NK-92 (cell line): Measurements from ENCODE around the gene RAD9A.

ENCODE experiments used
- DNase-seq: peaks from one replicate; lab custom pipeline; 2025; ENCODE audit not compliant: unreplicated experiment; lab: John Stamatoyannopoulos, UW

RAD9A gene

GRCh38 chr11:67373648-67374570 lies 17.9 kb upstream of the RAD9A start:
- DNase-seq: peak; percentile 30

DNA sequence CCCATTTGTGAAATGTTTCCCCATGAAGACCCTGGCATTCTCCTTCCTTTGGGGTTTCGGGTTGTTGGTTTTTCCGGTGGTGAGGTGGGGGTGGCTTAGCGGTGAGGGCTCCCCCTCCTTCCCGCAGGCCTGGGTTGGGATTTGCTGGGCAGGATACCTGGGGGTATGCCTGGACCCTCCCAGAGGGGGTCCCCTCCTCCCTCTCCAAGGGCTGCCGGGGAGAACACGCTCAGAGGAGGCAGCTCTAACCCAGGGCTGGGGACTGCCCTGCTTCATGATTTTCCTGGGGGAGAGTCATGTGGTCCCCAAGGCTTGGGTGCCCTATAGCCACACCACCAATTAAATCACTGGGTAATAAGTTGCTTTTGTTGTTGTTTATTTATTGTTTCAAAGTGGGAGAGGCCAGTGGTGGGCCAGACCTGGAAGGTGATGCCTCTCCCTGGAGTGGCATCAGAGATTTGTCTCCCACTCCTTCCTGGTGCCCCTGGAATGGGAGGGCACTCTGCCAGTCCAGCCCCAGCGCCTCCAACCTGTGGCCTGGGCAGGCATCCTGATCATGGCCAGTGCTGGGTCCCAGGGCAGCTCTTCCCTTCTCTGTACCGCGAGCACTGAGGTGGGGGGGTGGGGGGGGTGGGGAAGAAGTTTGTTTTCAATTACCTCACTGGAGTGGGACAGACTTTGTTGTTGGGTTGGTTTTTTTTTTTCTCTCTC lies 17.1 kb upstream of the RAD9A start:
- no peak for DNase-seq

GRCh38 chr11:67375320-67376055 lies 16.3 kb upstream of the RAD9A start:
- DNase-seq: no peak

DNA sequence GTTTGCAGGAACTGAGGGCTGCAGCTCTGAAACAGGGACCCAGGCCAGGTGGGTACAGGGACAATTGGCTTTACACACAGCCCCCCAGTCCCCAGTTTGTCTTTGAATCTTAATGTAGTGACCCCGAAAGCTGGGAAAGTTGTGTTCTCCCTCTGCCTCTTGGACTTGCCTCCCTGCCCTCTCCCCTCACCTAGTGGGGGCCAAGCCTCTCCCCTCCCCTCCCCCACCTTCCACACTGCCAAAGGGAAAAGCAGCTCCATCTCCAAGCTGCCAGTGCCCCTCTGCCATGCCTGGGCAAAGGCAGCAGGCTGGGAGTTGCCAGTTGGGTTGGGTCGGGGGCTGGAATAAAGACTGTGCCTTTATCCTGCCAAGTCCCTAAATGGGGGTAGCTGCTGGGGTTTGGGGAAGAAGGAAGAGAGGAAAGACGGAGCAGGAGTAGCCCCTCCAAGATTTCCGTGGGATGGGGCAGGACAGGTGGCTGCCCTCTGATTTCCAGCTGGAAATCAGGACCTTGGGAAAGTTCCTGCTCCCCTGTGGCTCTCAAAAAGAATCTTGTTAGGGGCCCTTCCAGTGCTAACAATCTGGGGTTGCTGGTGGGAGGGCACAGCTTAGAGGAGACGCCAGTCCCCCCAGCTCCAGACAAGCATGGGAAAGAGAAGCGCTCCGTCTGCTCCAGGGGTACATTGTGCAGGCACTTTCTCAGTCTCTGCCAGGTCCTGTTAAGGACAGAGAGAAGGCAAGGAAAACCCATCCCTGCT lies 15.5 kb upstream of the RAD9A start:
- DNase-seq: no peak

DNA sequence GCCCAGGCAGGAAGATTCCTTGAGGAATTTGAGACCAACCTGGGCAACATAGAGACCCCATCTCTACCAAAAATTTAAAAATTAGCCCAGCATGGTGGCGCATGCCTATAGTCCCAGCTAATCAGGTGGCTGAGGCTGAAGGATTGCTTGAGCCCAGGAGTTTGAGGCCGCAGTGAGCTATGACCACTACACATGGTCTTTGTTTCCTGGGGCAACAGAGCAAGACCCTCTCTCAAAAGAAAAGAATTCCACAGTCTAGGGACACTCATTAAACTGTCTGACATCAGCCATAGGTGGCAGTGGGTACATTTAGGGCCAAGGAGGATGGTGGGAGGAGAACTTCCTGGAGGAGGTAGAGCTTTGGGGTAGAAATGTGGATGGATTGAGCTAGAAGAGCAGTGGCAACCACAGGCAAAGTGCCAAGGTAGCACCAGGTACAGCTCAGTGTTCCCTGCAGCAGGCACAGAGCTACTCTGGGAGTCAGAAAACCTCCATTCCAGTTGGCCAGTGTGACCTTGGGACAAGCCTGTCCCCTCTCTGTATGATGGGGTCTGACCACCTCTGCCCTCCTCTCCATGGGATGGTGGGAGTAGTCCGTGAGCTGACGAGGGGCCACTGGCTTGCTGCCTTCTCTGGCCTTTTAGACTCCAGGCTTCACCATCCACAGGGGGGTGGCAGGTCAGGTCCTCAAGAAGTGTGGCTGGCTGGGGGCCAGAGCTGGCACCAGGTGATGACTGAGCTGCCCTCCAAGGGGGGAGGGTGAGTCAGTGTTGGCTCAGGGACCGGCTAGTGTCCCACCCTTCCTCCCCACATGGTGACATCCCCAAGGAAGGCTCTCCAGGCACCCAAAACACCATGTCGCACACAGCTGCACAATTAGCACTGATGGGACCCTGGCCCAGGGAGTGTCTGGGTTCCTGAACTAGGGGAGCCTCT lies 14.6 kb upstream of the RAD9A start:
- DNase-seq: no peak

- DNase-seq: no peak
Measured at GRCh38 chr11:67378544-67378943, 13.2 kb upstream of the RAD9A start.

- no peak for DNase-seq
Measured at GRCh38 chr11:67379061-67380058, 12.4 kb upstream of the RAD9A start.

DNA sequence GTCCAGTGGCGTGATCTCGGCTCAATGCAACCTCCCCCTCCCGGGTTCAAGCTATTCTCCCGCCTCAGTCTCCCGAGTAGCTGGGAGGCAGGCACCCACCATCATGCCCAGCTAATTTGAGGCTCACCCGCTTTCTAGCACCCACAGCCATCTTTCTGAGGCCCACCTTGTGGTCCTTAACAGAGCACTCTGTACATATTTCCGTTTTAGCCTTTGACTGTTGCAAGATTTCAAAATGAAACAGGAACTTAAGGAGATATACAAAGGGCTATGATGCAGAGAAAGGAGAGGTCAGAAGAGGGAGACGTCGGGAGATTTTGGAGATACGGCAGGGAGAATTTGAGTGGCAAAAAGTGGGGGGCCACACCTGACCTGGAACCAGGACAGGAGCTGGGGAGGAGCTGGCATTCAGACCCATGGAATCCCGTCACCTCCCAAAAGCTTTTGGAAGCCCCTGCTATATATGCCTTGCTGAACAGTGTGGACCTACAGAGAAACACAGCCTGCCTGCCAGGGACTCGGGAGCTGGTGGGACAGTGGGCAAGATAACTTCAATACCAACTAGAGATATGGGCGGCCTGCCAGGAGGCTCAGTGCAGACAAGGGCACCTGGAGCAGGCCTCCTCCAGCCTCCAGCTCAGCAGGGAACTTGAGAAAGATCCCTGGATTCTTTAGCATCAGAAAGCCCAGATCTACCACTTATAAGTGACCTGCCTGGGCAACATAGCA lies 10.4 kb upstream of the RAD9A start:
- no peak for DNase-seq

- DNase-seq: no peak
Measured at GRCh38 chr11:67382276-67383136, 9.3 kb upstream of the RAD9A start.

DNA sequence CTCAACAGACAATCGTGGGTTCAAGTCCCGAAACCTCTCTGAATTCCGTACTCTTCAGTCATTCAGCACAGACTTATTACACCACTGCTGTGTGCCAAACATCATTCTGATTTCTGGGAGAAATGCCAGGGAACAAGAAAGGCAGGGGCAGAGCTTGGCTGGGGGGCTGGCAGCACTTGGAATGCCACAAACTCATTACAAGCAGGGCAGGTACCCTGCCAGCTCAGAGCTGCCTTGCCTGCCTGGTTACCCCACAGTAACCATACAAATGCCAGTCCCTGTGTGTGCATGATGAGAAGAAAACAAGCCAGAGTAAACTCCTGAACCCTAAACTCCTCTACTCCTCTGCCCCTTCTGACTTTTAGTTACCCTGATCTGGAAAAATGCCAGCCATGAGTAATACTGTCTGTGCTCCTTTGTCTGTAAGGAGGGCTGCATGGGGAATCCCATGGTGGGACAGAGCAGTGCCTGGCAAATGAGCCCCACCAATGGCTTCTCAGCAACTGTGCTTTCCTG lies 6.9 kb upstream of the RAD9A start:
- DNase-seq: no peak

DNA sequence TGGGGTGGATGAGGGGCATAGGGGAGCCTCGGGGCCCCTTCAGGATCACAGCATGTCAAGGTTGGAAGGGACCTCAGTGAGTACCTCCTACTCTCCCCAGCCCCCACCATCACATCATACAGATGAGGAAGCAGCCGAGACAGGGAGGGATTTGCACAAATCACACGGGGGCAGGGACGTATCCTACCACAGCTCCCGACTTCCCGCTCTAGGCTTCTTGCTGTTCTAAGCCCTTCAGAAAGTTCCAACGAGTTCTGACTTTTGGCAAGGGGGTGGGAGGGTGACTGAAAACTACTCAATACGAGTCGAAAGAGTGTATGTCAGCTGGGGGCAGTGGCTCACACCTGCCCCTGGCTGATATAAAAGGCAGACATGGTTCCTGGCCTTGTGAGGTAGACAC lies 4.7 kb upstream of the RAD9A start:
- no peak for DNase-seq

GRCh38 chr11:67387518-67387917 lies 4.3 kb upstream of the RAD9A start:
- no peak for DNase-seq

DNA sequence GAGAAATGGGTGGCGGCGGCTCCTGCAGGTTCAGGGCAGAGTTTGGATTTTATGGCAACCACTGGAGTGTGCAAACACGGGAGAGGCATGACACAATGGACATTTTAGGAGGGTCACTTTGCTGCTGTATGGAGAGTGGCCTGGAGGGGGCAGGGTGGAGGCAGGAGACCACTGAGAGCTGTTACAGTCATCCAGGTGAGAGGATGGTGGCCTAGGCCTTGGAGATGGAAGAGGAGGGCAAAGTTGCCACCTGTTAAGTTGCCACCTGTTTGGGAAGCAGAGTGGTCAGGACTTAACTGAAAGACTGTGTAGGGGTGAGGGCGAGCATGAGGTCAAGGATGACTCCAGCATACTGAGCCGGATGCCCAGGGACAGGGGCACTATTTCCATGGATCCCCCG lies 2.3 kb upstream of the RAD9A start:
- DNase-seq: no peak

DNA sequence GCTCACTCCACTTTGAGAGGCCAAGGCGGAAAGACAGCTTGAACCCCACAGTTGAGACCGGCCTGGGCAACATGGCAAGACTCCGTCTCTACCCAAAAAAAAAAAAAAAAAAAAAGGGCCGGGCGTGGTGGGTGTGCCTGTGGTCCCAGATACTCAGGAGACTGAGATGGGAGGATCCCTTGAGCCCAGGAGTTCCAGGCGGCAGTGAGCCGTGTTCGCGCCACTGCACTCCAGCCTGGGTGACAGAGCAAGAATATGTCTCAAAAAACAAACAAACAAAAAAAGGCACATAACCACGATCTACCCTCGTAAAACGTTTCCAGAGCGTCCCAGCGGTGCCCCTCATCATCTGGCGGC lies 861 bp upstream of the RAD9A start:
- DNase-seq: no peak

- no peak for DNase-seq
Measured at GRCh38 chr11:67392183-67392715, 463 bp downstream of the RAD9A start.

- DNase-seq: no peak
Measured at GRCh38 chr11:67393437-67393836, 1.7 kb downstream of the RAD9A start.

DNA sequence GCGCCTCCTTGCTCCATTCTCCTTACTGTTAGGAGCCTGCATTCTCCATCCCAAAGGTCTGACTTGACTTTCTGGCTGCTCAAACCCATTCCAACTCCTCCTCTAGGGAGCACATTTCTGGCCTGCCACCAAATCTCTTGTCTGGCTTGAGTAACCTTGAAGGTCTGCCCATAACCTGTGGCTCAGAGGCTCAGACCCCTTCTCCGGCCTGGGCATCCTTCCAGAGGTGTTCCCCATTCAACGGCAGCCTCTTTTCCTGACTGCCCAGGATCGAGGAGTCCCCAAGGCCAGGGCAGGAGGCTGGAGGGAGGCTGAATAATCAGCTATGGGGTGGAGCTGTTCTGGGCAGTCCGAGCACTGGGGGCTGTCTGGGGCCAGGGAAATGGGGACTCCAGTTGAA lies 2.2 kb downstream of the RAD9A start:
- no peak for DNase-seq
